ENCODE data around the gene NRXN2. TPM values are rescaled to one million over a fixed set of nuclear protein-coding genes. Genes with fewer than 3 reads are reported as not detected.

Gene NRXN2
- total RNA-seq, 1 experiment from 2014 or later: 0.15 TPM

GRCh38 chr11:64658265-64658664, 64.7 kb downstream of the NRXN2 start:
- ChIA-PET POLR2A (no interaction called here), CTCF (no interaction called here)
- in situ Hi-C loops (cut with HindIII; ENCODE audit: low pct_unique_long_range_greater_than_20kb, low sequenced_read_pairs): no loop called here
- no TSS peak for BruUV-seq (replicated peaks)
- no peaks in the 10 kb centered on the region for H3K27me3 ChIP-seq (ENCODE audit: control insufficient read depth, insufficient read depth, low read length)
- intact Hi-C loops (cut with micrococcal nuclease; ENCODE audit: unreplicated experiment): no loop called here
- no peaks in the 10 kb centered on the region for H3K9me3 ChIP-seq (ENCODE audit: control insufficient read depth, insufficient read depth, low read depth, low read length)
- DNase-seq (ENCODE audit: low read depth, low spot score) (no peak), ATAC-seq (no peak)
- no peaks in the 10 kb centered on the region for H3K36me3 ChIP-seq (ENCODE audit: control insufficient read depth, insufficient read depth, low read length)
- H3K4me3 ChIP-seq (ENCODE audit: low read depth in 2 of 2, low read length in 2 of 2): no peak overlapping the region
- no peaks in the 10 kb centered on the region for H3K4me1 ChIP-seq (ENCODE audit: control insufficient read depth, insufficient read depth, low read length)
- no peak overlapping the region for H3K27ac ChIP-seq (ENCODE audit: low read length)
- TF ChIP-seq SIN3A (IDR thresholded peaks at IDR 0.05; ENCODE audit: borderline replicate concordance, insufficient read depth, low read depth, low read length): no peak
- no peak for TF ChIP-seq POLR2AphosphoS5 (IDR thresholded peaks at IDR 0.05; ENCODE audit: low read depth, low read length)
- TF ChIP-seq TCF7L2 (IDR thresholded peaks at IDR 0.05; ENCODE audit: low read depth, low read length): no peak
- TF ChIP-seq CTCF (IDR thresholded peaks at IDR 0.05): no peak
- no peak for TF ChIP-seq REST (IDR thresholded peaks at IDR 0.05; ENCODE audit: insufficient read depth in 1 of 2, low read depth in 2 of 2, low read length in 1 of 2)

- BruUV-seq (replicated peaks): no TSS peak
- ChIA-PET POLR2A (no interaction called here), CTCF (no interaction called here)
- in situ Hi-C loops (cut with HindIII; ENCODE audit: low pct_unique_long_range_greater_than_20kb, low sequenced_read_pairs) (no loop called here), intact Hi-C loops (cut with micrococcal nuclease; ENCODE audit: unreplicated experiment) (no loop called here)
- H3K4me3 ChIP-seq (ENCODE audit: low read depth in 2 of 2, low read length in 2 of 2): no peak overlapping the region
- no peak overlapping the region for H3K27ac ChIP-seq (ENCODE audit: low read length)
- TF ChIP-seq SIN3A (IDR thresholded peaks at IDR 0.05; ENCODE audit: borderline replicate concordance, insufficient read depth, low read depth, low read length) (no peak), POLR2AphosphoS5 (IDR thresholded peaks at IDR 0.05; ENCODE audit: low read depth, low read length) (no peak), CTCF (IDR thresholded peaks at IDR 0.05) (no peak), REST (IDR thresholded peaks at IDR 0.05; ENCODE audit: insufficient read depth in 1 of 2, low read depth in 2 of 2, low read length in 1 of 2) (no peak), TCF7L2 (IDR thresholded peaks at IDR 0.05; ENCODE audit: low read depth, low read length) (no peak)
- H3K36me3 ChIP-seq (ENCODE audit: control insufficient read depth, insufficient read depth, low read length): no peaks in the 10 kb centered on the region
- no peaks in the 10 kb centered on the region for H3K9me3 ChIP-seq (ENCODE audit: control insufficient read depth, insufficient read depth, low read depth, low read length)
- H3K27me3 ChIP-seq (ENCODE audit: control insufficient read depth, insufficient read depth, low read length): no peaks in the 10 kb centered on the region
- DNase-seq (ENCODE audit: low read depth, low spot score): no peak
- no peaks in the 10 kb centered on the region for H3K4me1 ChIP-seq (ENCODE audit: control insufficient read depth, insufficient read depth, low read length)
- no peak for ATAC-seq
Measured at GRCh38 chr11:64656862-64657261, 66.1 kb downstream of the NRXN2 start.
